Naive thymus-derived CD8-positive, alpha-beta T cell (primary cell): Measurements from ENCODE around the gene COX20. TPM values are rescaled to one million over a fixed set of nuclear protein-coding genes. Genes with fewer than 3 reads are reported as not detected.
A peak's percentile ranks its signal among the peaks of the same experiment; 100 is the strongest.

Experiments
- ATAC-seq, 2 donors: fragments of 150-1000 bp; cut with Tn5 transposase in 1 of 2; sonication (Bioruptor Pico), chemical (Tn5 transposase) in 1 of 2; 1 replicate in 1 of 2; 2 replicates in 1 of 2; pipeline ENCODE4 v1.10.0; 2021; ENCODE audit warnings: mild to moderate bottlenecking in 2 of 2, moderate library complexity in 2 of 2
- POLR2A ChIA-PET: fragments of 350-600 bp; sonication (Branson Sonifier 250); formaldehyde crosslinking; loops from one replicate; lab custom pipeline; 2021; ENCODE audit warnings: antibody characterized with exemption; lab: Charles Lee
- DNase-seq, 10 donors: peaks; one replicate each; pipeline versions ENCODE4 v3.0.0 to v3.0.0-alpha.2; 2020 to 2022
- H3K27ac Mint-ChIP-seq, 10 donors: one replicate each; pipeline ENCODE4 v1.8.0; 2020 to 2022; ENCODE audit warnings: mild to moderate bottlenecking in 10 of 10, mixed read lengths in 10 of 10, moderate library complexity in 4 of 10, inconsistent platforms in 1 of 10
- H3K27me3 Mint-ChIP-seq, 5 donors: one replicate each; pipeline ENCODE4 v1.8.0; 2021 to 2022; ENCODE audit warnings: mixed read lengths in 5 of 5
- H3K36me3 Mint-ChIP-seq, 3 donors: one replicate each; pipeline ENCODE4 v1.8.0; 2020 to 2022; ENCODE audit warnings: mixed read lengths in 3 of 3, mild to moderate bottlenecking in 2 of 3, inconsistent platforms in 1 of 3
- H3K4me1 Mint-ChIP-seq, 4 donors: one replicate each; pipeline ENCODE4 v1.8.0; 2021 to 2022; ENCODE audit warnings: mixed read lengths in 4 of 4
- H3K4me3 Mint-ChIP-seq, 10 donors: one replicate each; pipeline ENCODE4 v1.8.0; 2020 to 2022; ENCODE audit warnings: mild to moderate bottlenecking in 10 of 10, mixed read lengths in 10 of 10, moderate library complexity in 6 of 10, inconsistent platforms in 1 of 10
- H3K9me3 Mint-ChIP-seq, 9 donors: one replicate each; pipeline ENCODE4 v1.8.0; 2020 to 2022; ENCODE audit warnings: mixed read lengths in 9 of 9, mild to moderate bottlenecking in 3 of 9, inconsistent platforms in 1 of 9, moderate library complexity in 1 of 9
- polyA plus RNA-seq, 3 donors: library from polyadenylated mRNA; unstranded; fragments of 300-500 nt; fragmentation: Illumina TruSeq; gene quantifications; one replicate each; pipeline ENCODE4 v1.2.3, GENCODE V29; 2021
- total RNA-seq, 8 experiments: library from RNA in 2 of 8; stranded (reverse) in 2 of 8; gene quantifications; one replicate each; pipeline ENCODE4 v1.2.3 and lab custom pipeline; 2021 to 2026

The COX20 gene
- total and polyA plus RNA-seq, 5 experiments from 2014 or later, result 31.4 to 52.6 (median 36.8) TPM

DNA sequence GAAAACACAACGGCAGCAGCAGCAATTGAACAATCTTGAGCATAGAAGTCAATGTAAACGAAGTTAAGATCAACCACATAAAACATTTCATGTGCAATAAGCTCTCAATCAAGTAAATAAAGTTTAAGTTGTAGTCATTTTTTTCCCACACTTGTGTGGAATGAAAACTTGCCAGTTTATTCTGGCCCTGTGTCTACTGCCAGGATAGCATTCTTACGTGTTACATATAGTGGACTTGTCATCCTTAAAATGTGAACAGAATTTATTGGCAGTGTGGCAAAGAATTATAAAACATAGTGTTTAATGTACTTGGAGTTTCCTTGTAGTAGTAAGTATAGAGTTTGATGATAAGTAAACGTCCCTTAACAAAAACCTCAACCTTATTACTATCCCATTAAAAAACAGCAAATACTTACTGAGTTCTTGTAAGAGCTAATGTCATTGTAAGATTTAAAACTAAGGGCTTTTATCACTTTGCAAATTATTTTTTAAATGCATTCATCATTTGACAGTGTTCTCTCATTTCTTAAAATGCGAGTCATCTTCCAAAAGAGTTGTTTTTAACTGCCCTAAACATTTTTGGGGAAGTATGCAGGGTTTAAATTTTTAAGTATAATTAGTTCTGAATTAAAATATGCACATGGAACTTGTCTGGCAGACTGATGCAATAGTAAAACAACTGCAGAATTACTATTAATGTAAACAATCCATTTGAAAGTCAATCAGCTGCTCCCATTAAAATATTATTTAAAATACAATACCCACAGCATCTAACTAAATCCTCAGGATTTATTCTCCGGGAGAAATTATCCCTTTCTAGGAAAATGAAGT, 7.9 kb downstream of the COX20 start:
- Mint-ChIP-seq H3K36me3 (peaks cover 2 to 93% (median 28%) of the 10 kb centered on the region in 3 donors), H3K27ac (peak overlapping the region in 2 of 10 donors; percentile 40 to 98), H3K27me3 (no peaks in the 10 kb centered on the region), H3K9me3 (peaks cover 0 to 2% (median 0%) of the 10 kb centered on the region in 9 donors), H3K4me1 (peaks cover 18 to 82% (median 59%) of the 10 kb centered on the region in 4 donors), H3K4me3 (no peak overlapping the region)
- POLR2A ChIA-PET, result interaction anchor here (0.9 to 25.8 kb wide), 3 partner anchors 1 to 126 kb away, joined by 3 to 1109 read pairs (median 1109); partner anchors contain the start of genes COX20 and HNRNPU
- DNase-seq (no peak), ATAC-seq (no peak)

- POLR2A ChIA-PET, result interaction anchor here (0.9 to 25.8 kb wide), 3 partner anchors 0 to 125 kb away, joined by 3 to 1109 read pairs (median 1109); partner anchors contain the start of genes COX20 and HNRNPU
- ATAC-seq, result peak in 1 of 2 donors; percentile 20
- Mint-ChIP-seq H3K36me3 (peaks cover 5 to 94% (median 19%) of the 10 kb centered on the region in 3 donors), H3K27me3 (no peaks in the 10 kb centered on the region), H3K27ac (peak overlapping the region in 9 of 10 donors; percentile 2 to 81 (median 40)), H3K9me3 (no peaks in the 10 kb centered on the region), H3K4me3 (peak overlapping the region in 4 of 10 donors; percentile 11 to 33 (median 25)), H3K4me1 (peaks cover 18 to 82% (median 59%) of the 10 kb centered on the region in 4 donors)
- peak in 1 of 10 donors; percentile 20 for DNase-seq
Measured at GRCh38 chr1:244844155-244845121, 9.0 kb downstream of the COX20 start.

- DNase-seq (no peak), ATAC-seq (no peak)
- POLR2A ChIA-PET, result interaction anchor here (1.0 to 25.8 kb wide), 3 partner anchors 2 to 123 kb away, joined by 5 to 1109 read pairs (median 1109); partner anchors contain the start of genes COX20 and HNRNPU
- Mint-ChIP-seq H3K9me3 (no peaks in the 10 kb centered on the region), H3K4me1 (peaks cover 12 to 83% (median 54%) of the 10 kb centered on the region in 4 donors), H3K27ac (peak overlapping the region in 1 of 10 donors; percentile 37), H3K4me3 (peak overlapping the region in 1 of 10 donors; percentile 29), H3K27me3 (no peaks in the 10 kb centered on the region), H3K36me3 (peaks cover 5 to 93% (median 22%) of the 10 kb centered on the region in 3 donors)
Measured at GRCh38 chr1:244846653-244847052, 11.2 kb downstream of the COX20 start.

DNA sequence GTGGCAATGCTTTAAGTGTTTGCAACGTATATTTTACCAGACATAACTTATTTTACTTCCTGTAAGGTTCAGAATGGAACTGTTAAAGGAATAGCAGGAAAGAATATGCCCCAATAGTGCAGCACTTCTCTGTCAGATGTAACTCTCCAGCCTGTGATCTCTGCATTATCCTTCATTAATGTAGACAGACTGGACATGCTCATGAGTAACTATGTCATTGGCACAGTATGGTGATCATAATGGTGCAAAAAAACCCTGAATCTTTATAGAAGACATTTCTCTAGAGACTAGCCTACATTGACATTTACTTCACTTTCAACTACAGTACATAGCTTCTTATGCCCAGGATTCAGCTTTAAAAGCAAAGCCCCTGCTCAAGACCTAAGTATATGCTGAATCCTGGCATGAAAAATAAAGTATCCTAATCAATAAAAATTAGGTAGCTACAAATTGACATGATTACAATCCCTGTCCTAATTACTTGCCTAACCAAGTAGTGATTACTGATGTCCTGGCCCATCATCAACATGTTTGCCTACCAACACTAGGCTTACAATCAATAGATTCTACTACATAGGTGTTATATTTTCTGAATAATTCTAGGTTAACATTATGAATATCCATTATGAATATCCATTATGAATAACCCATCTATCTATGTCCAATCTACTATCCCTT, 13.9 kb downstream of the COX20 start:
- Mint-ChIP-seq H3K4me1 (peaks cover 23 to 84% (median 66%) of the 10 kb centered on the region in 4 donors), H3K9me3 (no peaks in the 10 kb centered on the region), H3K27me3 (no peaks in the 10 kb centered on the region), H3K4me3 (no peak overlapping the region), H3K36me3 (peaks cover 5 to 94% (median 29%) of the 10 kb centered on the region in 3 donors), H3K27ac (peak overlapping the region in 8 of 10 donors; percentile 6 to 60 (median 28))
- DNase-seq (no peak), ATAC-seq (no peak)
- POLR2A ChIA-PET, result interaction anchor here (0.7 to 25.8 kb wide), 4 partner anchors 5 to 1773 kb away, joined by 3 to 1109 read pairs (median 556); partner anchors contain the start of genes COX20 and HNRNPU

- Mint-ChIP-seq H3K27me3 (no peaks in the 10 kb centered on the region), H3K36me3 (peaks cover 10 to 94% (median 36%) of the 10 kb centered on the region in 3 donors), H3K9me3 (no peaks in the 10 kb centered on the region), H3K27ac (peak overlapping the region in 8 of 10 donors; percentile 19 to 80 (median 44)), H3K4me3 (no peak overlapping the region), H3K4me1 (peaks cover 28 to 85% (median 71%) of the 10 kb centered on the region in 4 donors)
- no peak for DNase-seq
- ATAC-seq, result no peak
- POLR2A ChIA-PET, result interaction anchor here (1.0 to 25.8 kb wide), 5 partner anchors 4 to 121 kb away, joined by 4 to 1109 read pairs (median 7); partner anchors contain the start of genes COX20 and HNRNPU
Measured at GRCh38 chr1:244850099-244850852, 14.8 kb downstream of the COX20 start.

- Mint-ChIP-seq H3K27ac (peak overlapping the region in 7 of 10 donors; percentile 25 to 80 (median 68)), H3K4me1 (peaks cover 32 to 89% (median 76%) of the 10 kb centered on the region in 4 donors), H3K27me3 (no peaks in the 10 kb centered on the region), H3K9me3 (no peaks in the 10 kb centered on the region), H3K36me3 (peaks cover 10 to 94% (median 41%) of the 10 kb centered on the region in 3 donors), H3K4me3 (peak overlapping the region in 2 of 10 donors; percentile 15 to 22)
- POLR2A ChIA-PET, result interaction anchor here (0.7 to 25.8 kb wide), 5 partner anchors 4 to 398 kb away, joined by 3 to 1109 read pairs (median 7); partner anchors contain the start of genes COX20 and HNRNPU
- ATAC-seq, result no peak
- DNase-seq, result no peak
Measured at GRCh38 chr1:244850896-244851295, 15.4 kb downstream of the COX20 start.

DNA sequence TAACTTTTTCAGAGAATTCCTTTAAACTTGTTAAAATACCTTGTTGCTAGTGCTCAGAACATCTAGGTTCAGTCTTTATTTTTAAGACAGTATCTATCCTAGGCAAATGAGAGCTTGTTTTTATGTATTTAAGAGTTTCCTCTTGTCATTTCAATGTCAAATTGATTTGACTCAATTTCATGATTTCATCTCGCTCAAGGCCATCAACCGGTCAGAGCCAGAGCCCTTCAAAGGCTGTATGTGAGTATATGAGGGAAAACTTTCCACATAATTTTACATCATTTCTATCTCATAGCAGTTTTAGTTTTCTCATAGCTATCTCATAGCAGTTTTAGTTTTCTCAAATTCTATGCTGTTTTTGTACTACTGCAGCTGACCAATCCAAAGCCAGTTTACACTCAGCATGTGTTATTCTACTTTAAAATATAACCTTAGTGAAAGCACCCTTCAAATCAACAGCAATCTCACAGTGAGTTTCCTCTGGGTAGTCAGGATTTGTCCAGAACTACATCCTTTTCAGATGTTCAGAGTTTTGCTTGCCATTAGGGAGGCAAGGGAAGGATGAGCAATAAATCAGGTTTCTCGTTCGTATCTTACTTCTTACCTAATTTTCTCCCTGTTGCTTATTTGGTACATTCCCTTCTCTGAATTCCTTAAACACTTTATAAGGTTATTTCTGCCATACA, 16.2 kb downstream of the COX20 start:
- ATAC-seq (no peak), DNase-seq (no peak)
- POLR2A ChIA-PET, result interaction anchor here (1.1 to 25.8 kb wide), 4 partner anchors 3 to 120 kb away, joined by 4 to 1109 read pairs (median 558); partner anchors contain the start of genes COX20 and HNRNPU
- H3K27me3 Mint-ChIP-seq, result no peaks in the 10 kb centered on the region
- peaks cover 33 to 94% (median 79%) of the 10 kb centered on the region in 4 donors for H3K4me1 Mint-ChIP-seq
- H3K36me3 Mint-ChIP-seq, result peaks cover 10 to 94% (median 44%) of the 10 kb centered on the region in 3 donors
- peak overlapping the region in 4 of 10 donors; percentile 1 to 53 (median 29) for H3K4me3 Mint-ChIP-seq
- no peaks in the 10 kb centered on the region for H3K9me3 Mint-ChIP-seq
- peak overlapping the region in 7 of 10 donors; percentile 46 to 86 (median 54) for H3K27ac Mint-ChIP-seq

GRCh38 chr1:244852694-244853093, 17.2 kb downstream of the COX20 start:
- no peak for ATAC-seq
- Mint-ChIP-seq H3K27me3 (no peaks in the 10 kb centered on the region), H3K4me3 (peak overlapping the region in 5 of 10 donors; percentile 4 to 64 (median 14)), H3K36me3 (peaks cover 10 to 97% (median 51%) of the 10 kb centered on the region in 3 donors), H3K9me3 (no peaks in the 10 kb centered on the region), H3K27ac (peak overlapping the region in 5 of 10 donors; percentile 0 to 80 (median 64)), H3K4me1 (peaks cover 33 to 96% (median 83%) of the 10 kb centered on the region in 4 donors)
- POLR2A ChIA-PET, result interaction anchor here (23.9 to 25.8 kb wide), 2 partner anchors 2 to 9 kb away, joined by 1109 read pairs; partner anchors contain the start of genes COX20 and HNRNPU
- no peak for DNase-seq

- Mint-ChIP-seq H3K4me1 (peaks cover 32 to 96% (median 85%) of the 10 kb centered on the region in 4 donors), H3K36me3 (peaks cover 13 to 97% (median 59%) of the 10 kb centered on the region in 3 donors), H3K27me3 (no peaks in the 10 kb centered on the region), H3K4me3 (peak overlapping the region; percentile 30 to 84 (median 72)), H3K9me3 (no peaks in the 10 kb centered on the region), H3K27ac (peak overlapping the region; percentile 53 to 100 (median 79))
- ATAC-seq (peak; percentile 20 to 23), DNase-seq (peak in 2 of 10 donors; percentile 48)
- POLR2A ChIA-PET, result interaction anchor here (1.2 to 25.8 kb wide), 4 partner anchors 1 to 188 kb away, joined by 4 to 1109 read pairs (median 557); partner anchors contain the start of genes COX20 and HNRNPU
Measured at GRCh38 chr1:244854166-244854565, 18.7 kb downstream of the COX20 start.
